Mucosa of rectum (tissue), 2 donors: ENCODE data around the gene LSAMP.
A peak's percentile ranks its signal among the peaks of the same experiment; 100 is the strongest.

Experiments used
- H3K27ac ChIP-seq, 2 donors: one replicate each; pipeline ENCODE4 v1.7.0; 2013; ENCODE audit warnings: inconsistent platforms in 2 of 2, low read depth in 2 of 2, low read length in 2 of 2
- H3K27me3 ChIP-seq, 2 donors: one replicate each; pipeline ENCODE4 v1.7.0; 2013; ENCODE audit warnings: low read length in 2 of 2; ENCODE audit not compliant: control insufficient read depth in 2 of 2, insufficient read depth in 2 of 2
- H3K36me3 ChIP-seq, 2 donors: one replicate each; pipeline ENCODE4 v1.7.0; 2013; ENCODE audit warnings: low read length in 2 of 2; ENCODE audit not compliant: control insufficient read depth in 2 of 2, insufficient read depth in 2 of 2
- H3K4me1 ChIP-seq, 2 donors: one replicate each; pipeline ENCODE4 v1.7.0; 2013; ENCODE audit warnings: low read length in 2 of 2, mild to moderate bottlenecking in 1 of 2; ENCODE audit not compliant: control insufficient read depth in 2 of 2, insufficient read depth in 2 of 2
- H3K4me3 ChIP-seq, 2 donors: one replicate each; pipeline ENCODE4 v1.7.0; 2013; ENCODE audit warnings: low read length in 2 of 2
- H3K9ac ChIP-seq, 2 donors: one replicate each; pipeline ENCODE4 v1.7.0; 2013; ENCODE audit warnings: low read length in 2 of 2, low read depth in 1 of 2, mild to moderate bottlenecking in 1 of 2
- H3K9me3 ChIP-seq, 2 donors: one replicate each; pipeline ENCODE4 v1.7.0; 2013; ENCODE audit warnings: low read length in 2 of 2; ENCODE audit not compliant: control insufficient read depth in 2 of 2
- donor health status: healthy.
- donor health status: Normal muscosa, but diverticular disease.

LSAMP gene

DNA sequence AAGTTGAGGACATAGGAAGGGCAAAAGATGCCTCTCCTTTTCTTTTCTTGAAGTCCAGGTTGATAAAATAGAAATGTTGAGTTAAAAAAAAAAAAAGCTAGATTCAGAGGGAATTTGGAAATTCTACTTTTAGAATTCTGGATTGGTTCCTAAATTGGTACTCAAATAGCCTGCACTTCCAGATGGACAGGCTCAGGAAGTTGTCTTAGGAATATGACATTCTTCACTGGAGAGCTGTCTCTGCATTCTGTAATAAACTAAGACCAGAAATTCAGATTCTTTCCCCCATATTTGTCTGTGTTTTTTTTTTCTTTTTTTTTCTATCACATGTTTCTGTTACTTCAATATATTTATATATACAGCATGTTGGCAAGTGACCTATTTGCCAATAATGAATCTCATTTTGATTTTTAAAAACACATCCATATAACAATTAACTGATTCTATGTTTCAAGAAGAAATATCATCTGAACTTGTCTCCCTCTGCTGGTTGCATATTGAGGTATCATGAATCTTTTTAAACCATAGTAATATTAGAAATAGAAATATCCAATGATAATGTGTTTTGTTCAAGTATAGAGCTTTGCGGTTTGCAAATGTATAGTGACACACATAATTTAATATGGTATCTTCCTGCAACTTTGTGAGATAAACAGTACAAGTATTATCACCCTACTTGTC is 8.5 kb upstream of the LSAMP start:
- Histone ChIP-seq H3K27ac (no peak overlapping the region), H3K4me3 (no peak overlapping the region), H3K27me3 (no peaks in the 10 kb centered on the region), H3K9me3 (no peaks in the 10 kb centered on the region), H3K4me1 (no peaks in the 10 kb centered on the region), H3K36me3 (no peaks in the 10 kb centered on the region), H3K9ac (no peak overlapping the region)

DNA sequence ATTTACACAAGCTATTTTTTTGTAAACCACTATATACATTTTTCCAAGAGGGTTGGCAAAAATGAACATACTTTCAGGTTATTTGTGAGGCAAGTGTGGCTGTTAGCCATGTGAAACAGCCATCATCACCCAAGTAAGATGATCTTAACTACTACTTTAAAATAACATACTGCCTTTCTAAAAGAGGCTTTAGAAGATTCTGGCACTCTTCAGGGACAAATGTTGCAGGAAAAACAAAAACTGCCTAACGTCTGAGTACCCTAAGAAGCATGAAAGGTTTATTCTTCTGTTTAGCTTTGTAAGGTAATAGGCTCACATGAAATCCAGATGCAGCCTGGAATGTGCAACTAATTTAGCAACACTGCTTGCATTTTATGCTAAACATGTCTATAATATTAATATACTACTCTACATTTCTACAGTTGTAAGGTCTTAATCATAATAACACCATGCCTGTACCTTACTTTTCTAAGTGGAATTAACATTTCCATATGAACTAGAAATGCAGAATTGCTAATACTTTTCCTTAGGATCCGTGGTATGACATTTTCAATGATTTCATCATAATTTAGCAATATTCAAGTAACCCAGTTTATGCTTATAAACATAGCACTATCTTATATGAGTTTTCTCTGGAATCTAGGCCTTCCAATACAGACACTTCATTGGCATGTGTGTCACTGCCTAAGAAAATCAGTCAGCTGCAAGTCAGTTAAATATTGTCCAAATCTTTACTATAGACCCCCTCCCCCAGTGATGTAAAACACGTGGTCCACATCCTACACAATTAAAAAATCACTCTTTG is 4.5 kb upstream of the LSAMP start:
- H3K27me3 ChIP-seq = no peaks in the 10 kb centered on the region
- no peak overlapping the region for H3K9ac ChIP-seq
- no peaks in the 10 kb centered on the region for H3K9me3 ChIP-seq
- H3K4me3 ChIP-seq = no peak overlapping the region
- H3K27ac ChIP-seq = no peak overlapping the region
- H3K36me3 ChIP-seq = no peaks in the 10 kb centered on the region
- no peaks in the 10 kb centered on the region for H3K4me1 ChIP-seq

DNA sequence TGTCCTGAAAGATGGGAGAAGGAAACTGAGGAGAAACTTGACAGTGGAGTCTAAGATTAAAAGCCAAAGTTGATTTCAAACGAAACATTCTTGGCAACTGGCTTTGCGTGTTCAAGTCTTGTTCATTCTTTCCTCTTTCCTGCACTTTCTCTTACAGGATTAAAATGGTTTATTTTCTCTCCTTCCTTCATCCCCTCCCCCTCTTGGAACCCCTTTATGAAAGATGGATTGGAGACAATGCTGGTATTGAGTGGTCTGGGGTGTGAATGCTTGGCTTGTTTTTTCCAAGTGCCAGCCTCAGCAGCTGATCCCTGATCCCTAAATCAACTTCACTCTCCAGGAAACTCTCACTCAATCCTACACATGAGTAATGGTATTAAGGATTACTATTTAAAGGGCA is 703 bp upstream of the LSAMP start:
- no peaks in the 10 kb centered on the region for H3K4me1 ChIP-seq
- H3K36me3 ChIP-seq = no peaks in the 10 kb centered on the region
- H3K9ac ChIP-seq = no peak overlapping the region
- no peaks in the 10 kb centered on the region for H3K27me3 ChIP-seq
- H3K9me3 ChIP-seq = no peaks in the 10 kb centered on the region
- H3K27ac ChIP-seq = no peak overlapping the region
- H3K4me3 ChIP-seq = no peak overlapping the region

GRCh38 chr3:116444819-116445310 is 422 bp downstream of the LSAMP start:
- H3K9me3 ChIP-seq = no peaks in the 10 kb centered on the region
- H3K4me1 ChIP-seq = no peaks in the 10 kb centered on the region
- peak overlapping the region; percentile 51 to 66 for H3K4me3 ChIP-seq
- no peak overlapping the region for H3K27ac ChIP-seq
- no peaks in the 10 kb centered on the region for H3K36me3 ChIP-seq
- H3K9ac ChIP-seq = peak overlapping the region in 1 of 2 donors; percentile 29
- no peaks in the 10 kb centered on the region for H3K27me3 ChIP-seq

DNA sequence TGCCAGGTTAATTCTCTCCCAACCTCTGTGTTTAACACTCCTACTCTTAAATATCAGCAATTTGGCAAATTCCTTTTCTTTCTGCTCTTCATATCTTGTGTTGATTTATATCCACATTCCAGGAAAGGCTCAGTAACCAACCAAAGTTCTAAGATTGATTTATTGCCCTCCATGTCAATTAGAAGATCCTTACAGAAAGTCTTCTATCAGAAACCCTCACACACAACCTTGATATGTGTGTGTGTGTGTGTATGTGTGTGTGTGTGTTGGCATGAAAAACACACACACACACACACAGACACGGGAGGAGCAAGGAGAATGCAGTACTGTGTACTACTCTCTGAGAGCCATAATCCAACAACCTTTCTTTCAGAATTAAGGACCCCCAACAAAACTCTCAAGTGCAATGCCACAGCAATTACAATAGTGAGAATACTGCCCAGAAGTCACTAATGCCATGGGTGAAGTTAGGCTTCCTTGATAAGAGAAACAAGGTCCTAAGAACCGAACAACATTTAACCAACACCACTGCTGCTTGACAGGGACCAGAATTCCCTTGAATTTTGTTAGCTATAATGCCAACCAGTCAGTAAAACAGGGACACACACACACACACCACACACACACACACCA is 1.1 kb downstream of the LSAMP start:
- H3K4me3 ChIP-seq = peak overlapping the region; percentile 51 to 66
- no peak overlapping the region for H3K27ac ChIP-seq
- H3K9ac ChIP-seq = peak overlapping the region in 1 of 2 donors; percentile 29
- no peaks in the 10 kb centered on the region for H3K27me3 ChIP-seq
- no peaks in the 10 kb centered on the region for H3K4me1 ChIP-seq
- H3K36me3 ChIP-seq = no peaks in the 10 kb centered on the region
- no peaks in the 10 kb centered on the region for H3K9me3 ChIP-seq

DNA sequence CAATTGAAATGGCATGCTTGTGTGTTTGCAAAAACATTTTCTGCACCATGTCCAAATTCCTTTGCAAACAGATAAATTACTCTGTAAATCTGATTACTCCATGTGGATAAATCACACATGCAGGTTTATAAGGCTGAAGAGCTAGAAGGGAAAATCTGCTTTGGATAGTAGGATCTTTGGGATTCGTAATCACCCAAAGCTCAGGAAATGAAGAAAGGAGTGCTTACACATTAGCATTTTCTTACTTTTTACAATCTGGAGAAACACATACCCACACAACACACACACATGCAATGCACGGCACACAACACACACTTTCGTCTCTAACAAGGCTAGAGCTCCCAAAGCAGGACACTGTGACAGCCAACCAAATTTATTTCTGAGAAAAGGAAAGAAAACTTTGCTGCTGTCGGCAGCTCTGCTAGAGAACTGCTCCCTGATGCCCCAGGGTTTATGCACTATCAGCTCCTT is 2.1 kb downstream of the LSAMP start:
- Histone ChIP-seq H3K27me3 (no peaks in the 10 kb centered on the region), H3K36me3 (no peaks in the 10 kb centered on the region), H3K4me3 (peak overlapping the region in 1 of 2 donors; percentile 66), H3K9ac (no peak overlapping the region), H3K4me1 (no peaks in the 10 kb centered on the region), H3K9me3 (no peaks in the 10 kb centered on the region), H3K27ac (no peak overlapping the region)

GRCh38 chr3:116442331-116443021 is 2.8 kb downstream of the LSAMP start:
- no peaks in the 10 kb centered on the region for H3K9me3 ChIP-seq
- H3K27me3 ChIP-seq = no peaks in the 10 kb centered on the region
- no peak overlapping the region for H3K27ac ChIP-seq
- H3K9ac ChIP-seq = no peak overlapping the region
- H3K36me3 ChIP-seq = no peaks in the 10 kb centered on the region
- H3K4me1 ChIP-seq = no peaks in the 10 kb centered on the region
- H3K4me3 ChIP-seq = no peak overlapping the region

DNA sequence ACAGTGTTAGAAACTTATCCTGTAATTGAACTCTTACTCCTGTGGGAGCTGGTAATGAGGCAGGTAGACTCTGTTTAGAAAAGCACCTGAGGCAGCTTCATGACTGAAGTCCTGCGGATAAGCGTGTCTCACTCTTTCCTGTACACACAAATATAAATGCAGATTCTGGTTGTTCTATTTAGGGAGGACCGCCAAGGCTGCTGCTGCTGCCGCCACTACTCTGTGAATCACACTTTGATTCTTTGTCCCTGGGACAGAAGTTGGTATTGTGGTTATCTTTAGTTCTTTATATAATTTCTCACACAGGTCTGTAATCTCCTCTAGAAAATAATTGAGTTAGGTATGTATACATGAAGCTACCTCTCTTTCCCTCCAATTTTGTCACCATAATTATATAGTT is 3.6 kb downstream of the LSAMP start:
- no peak overlapping the region for H3K9ac ChIP-seq
- H3K36me3 ChIP-seq = no peaks in the 10 kb centered on the region
- no peaks in the 10 kb centered on the region for H3K27me3 ChIP-seq
- H3K9me3 ChIP-seq = no peaks in the 10 kb centered on the region
- no peaks in the 10 kb centered on the region for H3K4me1 ChIP-seq
- H3K4me3 ChIP-seq = no peak overlapping the region
- no peak overlapping the region for H3K27ac ChIP-seq

- no peak overlapping the region for H3K4me3 ChIP-seq
- H3K36me3 ChIP-seq = no peaks in the 10 kb centered on the region
- H3K27ac ChIP-seq = no peak overlapping the region
- H3K9me3 ChIP-seq = no peaks in the 10 kb centered on the region
- H3K9ac ChIP-seq = no peak overlapping the region
- H3K27me3 ChIP-seq = no peaks in the 10 kb centered on the region
- H3K4me1 ChIP-seq = no peaks in the 10 kb centered on the region
Measured at GRCh38 chr3:116440196-116440595, 5.1 kb downstream of the LSAMP start.
